Adrenal gland (tissue), 12 donors: ENCODE measurements around the gene MLH3. TPM values are rescaled to one million over a fixed set of nuclear protein-coding genes. Genes with fewer than 3 reads are reported as not detected.

Experiments used
- DNase-seq, 7 donors: peaks; one replicate each; pipeline ENCODE4 v3.0.0-alpha.2; 2019 to 2020
- H3K27ac ChIP-seq, 5 donors: fragments of 200-600 bp; sonication (generic) in 4 of 5; 1 replicate in 3 of 5; 2 replicates in 2 of 5; pipeline versions ENCODE4 v1.5.1 to v1.8.0; 2016 to 2020; ENCODE audit warnings: mild to moderate bottlenecking in 1 of 5
- H3K27me3 ChIP-seq: fragments of 200-600 bp; 2 replicates; pipeline ENCODE4 v1.8.0; 2021
- H3K36me3 ChIP-seq, 2 donors: fragments of 200-600 bp; replicated peaks in 1 of 2; 1 replicate in 1 of 2; 2 replicates in 1 of 2; pipeline versions ENCODE4 v1.5.1 to v1.8.0; 2018 to 2022
- H3K4me1 ChIP-seq, 2 donors: fragments of 200-600 bp; replicated peaks in 1 of 2; 1 replicate in 1 of 2; 2 replicates in 1 of 2; pipeline versions ENCODE4 v1.5.1 to v1.8.0; 2018 to 2021
- H3K4me3 ChIP-seq, 4 donors: fragments of 200-600 bp; sonication (generic) in 3 of 4; one replicate each; pipeline ENCODE4 v1.5.1; 2016 to 2018
- H3K9me3 ChIP-seq, 3 donors: fragments of 200-600 bp; sonication (generic) in 1 of 3; replicated peaks in 1 of 3; 1 replicate in 2 of 3; 2 replicates in 1 of 3; pipeline versions ENCODE4 v1.5.1 to v1.8.0; 2016 to 2021
- CTCF ChIP-seq, 6 experiments: fragments of 450-650 bp in 4 of 6; fragments of 200-600 bp in 2 of 6; sonication (generic) in 1 of 6; IDR thresholded peaks; 1 replicate in 5 of 6; 2 replicates in 1 of 6; pipeline versions ENCODE4 v1.5.1 to v1.8.0; 2016 to 2021; ENCODE audit warnings: antibody characterized with exemption in 6 of 6, mild to moderate bottlenecking in 2 of 6, moderate library complexity in 1 of 6
- POLR2A ChIP-seq, 2 donors: fragments of 450-650 bp; IDR thresholded peaks; one replicate each; pipeline ENCODE4 v1.6.1; 2017; ENCODE audit warnings: antibody characterized with exemption in 2 of 2, mild to moderate bottlenecking in 2 of 2, moderate library complexity in 1 of 2
- WGBS, 4 donors: extraction: QIAGEN DNeasy Blood & Tissue Kit in 2 of 4; methylation state at CpG; one replicate each; pipeline versions ENCODE4 v1.1.5 to v1.1.7; 2013 to 2017; 5-methylcytosine and 5-hydroxymethylcytosine counted together
- intact Hi-C, 2 donors: fragments of 100-400 bp; cut with DNase I; formaldehyde crosslinking; loops; one replicate each; pipeline versions ENCODE4 v1.14.1 to v1.15.0; 2022 to 2023
- polyA plus RNA-seq, 3 donors: library from polyadenylated mRNA; stranded (reverse); fragments of 200-250 nt in 2 of 3; fragments of 350-450 nt in 1 of 3; fragmentation: Illumina TruSeq in 1 of 3; extraction: RNeasy Lipid Tissue Mini Kit (QIAGEN cat#74804) in 1 of 3; gene quantifications; one replicate each; pipeline ENCODE4 v1.2.3, GENCODE V29; 2013 to 2014
- total RNA-seq, 9 donors: library from RNA; depleted of rRNA in 4 of 9; stranded (reverse); fragments of >200 nt in 4 of 9; fragments of 120-200 nt in 1 of 9; fragmentation: NEBNext Ultra II Directional in 1 of 9; extraction: Animal tissue kit (Norgen Biotek cat#: 25700) in 1 of 9; gene quantifications; one replicate each; pipeline versions ENCODE4 v1.1.0 to v1.2.4, GENCODE V29; 2013 to 2023
- donor health status: healthy with polysubstance abuse.
- donor health status: Bipolar disorder and iron deficiency.
- donor health status: DM: yes; HTN: yes; CAD: no.
- donor health status: DM: no; HTN: no; CAD: no.
- donor health status: DM: no; HTN: no; CAD: no.
- donor health status: DM: yes; HTN: yes; CAD: no.

Gene MLH3
- total and polyA plus RNA-seq, 12 donors = 22.2 to 51.4 (median 32.2) TPM

DNA sequence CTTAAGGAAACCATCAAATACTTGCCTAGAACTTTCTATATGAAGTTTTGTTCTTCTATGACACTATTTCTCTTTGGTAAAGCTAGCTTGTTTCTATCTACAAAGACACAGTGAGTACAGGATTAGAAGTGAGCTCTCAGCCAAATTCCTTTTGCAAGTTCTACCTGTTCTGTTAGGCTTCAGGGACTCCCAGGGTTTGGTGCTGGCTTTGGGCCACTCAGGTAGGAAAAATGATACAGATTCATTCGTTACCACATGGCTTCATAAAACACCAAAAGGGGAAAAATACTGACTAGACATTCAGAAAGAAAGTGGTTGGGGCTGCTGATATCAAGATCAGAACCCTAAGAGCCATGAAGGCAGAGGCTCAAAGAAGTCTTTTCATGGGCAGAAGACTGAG is 32.0 kb upstream of the MLH3 start:
- H3K9me3 ChIP-seq = no peaks in the 10 kb centered on the region
- no peak overlapping the region for H3K4me3 ChIP-seq
- no peak overlapping the region for H3K27ac ChIP-seq
- no peaks in the 10 kb centered on the region for H3K27me3 ChIP-seq
- 89 to 94% (median 93%) methylated on average over 1 of the region's 1 CpG for WGBS, 4 donors
- no peak for DNase-seq
- intact Hi-C loops = loop anchor here in 1 of 2 donors (10.0 kb wide), 1 partner anchor 168 kb away; no protein-coding TSS in a partner anchor
- peaks cover 0 to 4% of the 10 kb centered on the region in 2 donors for H3K4me1 ChIP-seq
- no peak for TF ChIP-seq CTCF (IDR thresholded peaks at IDR 0.05)
- no peak for TF ChIP-seq POLR2A (IDR thresholded peaks at IDR 0.05)
- peaks cover 0 to 58% of the 10 kb centered on the region in 2 donors for H3K36me3 ChIP-seq

DNA sequence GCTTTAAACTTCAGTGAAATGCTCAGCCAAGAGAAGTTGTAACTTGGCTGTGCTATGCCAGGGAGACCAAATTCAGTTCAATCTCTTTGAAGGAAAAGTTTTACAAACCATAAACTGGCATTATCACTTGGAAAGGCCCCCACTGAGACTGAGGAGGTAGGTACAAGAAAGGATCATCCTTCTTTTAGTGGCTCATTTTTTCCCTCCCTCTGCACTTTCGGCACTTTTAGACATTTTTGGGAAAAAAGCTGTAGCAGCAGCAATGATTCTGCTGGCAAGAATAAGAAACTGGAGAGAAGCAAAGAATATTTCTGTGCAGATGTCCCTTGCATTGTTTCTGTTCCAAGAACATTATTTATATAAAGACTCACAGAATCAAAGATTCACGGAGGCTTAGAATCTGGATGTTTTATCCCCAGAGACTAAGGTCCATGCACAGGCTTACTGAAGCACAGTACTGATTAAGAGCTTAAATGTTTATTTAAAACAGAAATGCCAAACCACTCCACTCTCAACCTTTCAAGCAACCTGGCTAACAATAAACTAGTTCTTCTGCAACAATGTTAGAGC is 30.5 kb upstream of the MLH3 start:
- intact Hi-C loops = loop anchor here in 1 of 2 donors (10.0 kb wide), 1 partner anchor 167 kb away; no protein-coding TSS in a partner anchor
- no peak overlapping the region for H3K4me3 ChIP-seq
- peaks cover 0 to 4% of the 10 kb centered on the region in 2 donors for H3K4me1 ChIP-seq
- WGBS, 4 donors = 54 to 69% (median 66%) methylated on average over 2 of the region's 2 CpGs
- peaks cover 0 to 43% of the 10 kb centered on the region in 2 donors for H3K36me3 ChIP-seq
- no peaks in the 10 kb centered on the region for H3K9me3 ChIP-seq
- peak overlapping the region in 1 of 5 donors; percentile 24 for H3K27ac ChIP-seq
- no peak for TF ChIP-seq POLR2A (IDR thresholded peaks at IDR 0.05)
- TF ChIP-seq CTCF (IDR thresholded peaks at IDR 0.05) = no peak
- H3K27me3 ChIP-seq = no peaks in the 10 kb centered on the region
- no peak for DNase-seq

- peaks cover 0 to 21% of the 10 kb centered on the region in 2 donors for H3K36me3 ChIP-seq
- no peak overlapping the region for H3K4me3 ChIP-seq
- TF ChIP-seq POLR2A (IDR thresholded peaks at IDR 0.05) (no peak), CTCF (IDR thresholded peaks at IDR 0.05) (no peak)
Observed at GRCh38 chr14:75079521-75079920, 28.3 kb upstream of the MLH3 start.

GRCh38 chr14:75077794-75078193 is 26.5 kb upstream of the MLH3 start:
- peaks cover 0 to 4% of the 10 kb centered on the region in 2 donors for H3K36me3 ChIP-seq
- H3K9me3 ChIP-seq = no peaks in the 10 kb centered on the region
- no peaks in the 10 kb centered on the region for H3K27me3 ChIP-seq
- DNase-seq = no peak
- intact Hi-C loops = no loop called here
- H3K27ac ChIP-seq = no peak overlapping the region
- no peak for TF ChIP-seq CTCF (IDR thresholded peaks at IDR 0.05)
- no peak for TF ChIP-seq POLR2A (IDR thresholded peaks at IDR 0.05)
- no peak overlapping the region for H3K4me3 ChIP-seq
- peaks cover 0 to 4% of the 10 kb centered on the region in 2 donors for H3K4me1 ChIP-seq

More at GRCh38 chr14:75079521-75079920, 28.3 kb upstream of the MLH3 start:
- no peaks in the 10 kb centered on the region for H3K27me3 ChIP-seq
- H3K9me3 ChIP-seq = no peaks in the 10 kb centered on the region
- 48 to 93% (median 67%) methylated on average over 4 of the region's 4 CpGs for WGBS, 4 donors
- no peak for DNase-seq
- H3K27ac ChIP-seq = no peak overlapping the region
- intact Hi-C loops = no loop called here
- peaks cover 0 to 4% of the 10 kb centered on the region in 2 donors for H3K4me1 ChIP-seq
